K562 (cell line): Measurements from ENCODE around the gene OLAH. TPM values are rescaled to one million over a fixed set of nuclear protein-coding genes. Genes with fewer than 3 reads are reported as not detected.

ENCODE experiments used
- ATAC-seq: fragments of 200-7000 bp; cut with Tn5 transposase; 3 replicates; pipeline ENCODE4 v1.9.1; 2020; ENCODE audit warnings: moderate library complexity
- BruUV-seq: library from RNA; stranded (reverse); fragments of 400-500 nt; replicated peaks from 2 replicates; lab custom pipeline; 2021; lab: Mats Ljungman, UMichigan
- CTCF ChIA-PET: fragments of 300-600 bp; formaldehyde crosslinking; extraction: SDS; loops from one replicate; lab custom pipeline; 2021; ENCODE audit warnings: low intra/inter-chr PET ratio; lab: Yijun Ruan, JAX
- POLR2A ChIA-PET: fragments of 300-600, 350-650 bp; sonication (Branson Sonifier 250); formaldehyde crosslinking; extraction: SDS; loops from one replicate; lab custom pipeline; 2021; ENCODE audit warnings: antibody characterized with exemption, inconsistent platforms; lab: Yijun Ruan, JAX
- DNase-seq, 4 experiments: peaks; one replicate each; pipeline versions ENCODE4 v3.0.0 to v3.0.0-alpha.2; 2011 to 2018; ENCODE audit warnings: low spot score in 3 of 4, mixed read lengths in 3 of 4; ENCODE audit errors: extremely low read depth in 1 of 4
- FAIRE-seq: peaks from 2 replicates; lab custom pipeline; 2011; peaks lifted over from hg19 to GRCh38; lab: Jason Lieb, UNC
- H2AFZ ChIP-seq: 2 replicates; pipeline ENCODE4 v1.6.0; 2011; ENCODE audit warnings: low read depth, low read length, control low read depth, inconsistent platforms
- H3K27ac ChIP-seq: fragments of 200-600 bp; 3 replicates; pipeline ENCODE4 v1.8.0; 2011; ENCODE audit warnings: low read depth, mild to moderate bottlenecking, control low read depth, inconsistent platforms, low read length, moderate library complexity, mixed read lengths; ENCODE audit errors: extremely low read depth
- H3K27me3 ChIP-seq, 2 experiments: fragments of 300-600 bp in 1 of 2; 2 replicates in 1 of 2; 3 replicates in 1 of 2; pipeline versions ENCODE4 v1.6.0 to v1.8.0; 2011; ENCODE audit warnings: inconsistent platforms in 2 of 2, low read length in 2 of 2, mild to moderate bottlenecking in 1 of 2, mixed read lengths in 1 of 2, moderate library complexity in 1 of 2; ENCODE audit not compliant: control insufficient read depth in 2 of 2, insufficient read depth in 2 of 2
- H3K36me3 ChIP-seq: fragments of 300-600 bp; 3 replicates; pipeline ENCODE4 v1.8.0; 2011; ENCODE audit warnings: mild to moderate bottlenecking, low read length, inconsistent platforms; ENCODE audit not compliant: control insufficient read depth, insufficient read depth
- H3K4me1 ChIP-seq, 2 experiments: fragments of 200-600 bp in 1 of 2; replicated peaks in 1 of 2; 2 replicates in 1 of 2; 3 replicates in 1 of 2; pipeline versions ENCODE4 v1.5.1 to v1.8.0; 2011; ENCODE audit warnings: inconsistent platforms in 2 of 2, low read length in 2 of 2, mild to moderate bottlenecking in 1 of 2, mixed read lengths in 1 of 2, moderate library complexity in 1 of 2; ENCODE audit not compliant: control insufficient read depth in 2 of 2, insufficient read depth in 2 of 2
- H3K4me2 ChIP-seq: 2 replicates; pipeline ENCODE4 v1.6.1; 2011; ENCODE audit warnings: low read length, control low read depth, inconsistent platforms, mixed read lengths; ENCODE audit not compliant: insufficient read depth
- H3K4me3 ChIP-seq: fragments of 200-600 bp; sonication (generic), shearing (Covaris generic); 2 replicates; pipeline ENCODE4 v1.5.1; 2016; ENCODE audit warnings: control low read depth, inconsistent platforms
- H3K79me2 ChIP-seq: fragments of 200-600 bp; 3 replicates; pipeline ENCODE4 v1.8.0; 2011; ENCODE audit warnings: low read length, inconsistent platforms; ENCODE audit not compliant: control insufficient read depth, insufficient read depth
- H3K9ac ChIP-seq, 2 experiments: 2 replicates each; pipeline versions ENCODE4 v1.6.0 to v1.6.1; 2011; ENCODE audit warnings: low read depth in 2 of 2, low read length in 2 of 2, control low read depth in 1 of 2, inconsistent platforms in 1 of 2, mild to moderate bottlenecking in 1 of 2, mixed read lengths in 1 of 2; ENCODE audit not compliant: insufficient read depth in 1 of 2
- H3K9me1 ChIP-seq: one replicate; pipeline ENCODE4 v1.6.0; 2011; ENCODE audit warnings: inconsistent platforms, mild to moderate bottlenecking, low read length, moderate library complexity; ENCODE audit not compliant: control insufficient read depth, insufficient read depth
- H3K9me3 ChIP-seq: replicated peaks from 2 replicates; pipeline ENCODE4 v1.5.1; 2011; ENCODE audit warnings: low read depth, low read length, inconsistent platforms; ENCODE audit not compliant: control insufficient read depth, insufficient read depth
- H4K20me1 ChIP-seq: replicated peaks from 2 replicates; pipeline ENCODE4 v1.6.1; 2011; ENCODE audit warnings: low read length, inconsistent platforms, mixed read lengths; ENCODE audit not compliant: control insufficient read depth, insufficient read depth
- CCNT2 ChIP-seq: IDR thresholded peaks from 2 replicates; pipeline ENCODE4 v1.6.1; 2011; ENCODE audit warnings: borderline replicate concordance, low read depth, mild to moderate bottlenecking, moderate library complexity, mixed read lengths, low read length; ENCODE audit not compliant: insufficient read length; ENCODE audit errors: extremely low read depth
- CEBPG ChIP-seq, 3 experiments: fragments of 200-800 bp in 1 of 3; sonication (Bioruptor generic) in 1 of 3; sonication (generic) in 1 of 3; formaldehyde crosslinking in 1 of 3; IDR thresholded peaks in 2 of 3; conservative IDR thresholded peaks in 1 of 3; 2 replicates each; pipeline versions ENCODE4 v1.6.1 to v1.8.0; 2016 to 2022; ENCODE audit warnings: missing compliant biosample characterization in 2 of 3, missing genetic modification characterization in 2 of 3, mild to moderate bottlenecking in 1 of 3, missing genetic modification reagents in 1 of 3
- CREB3L1 ChIP-seq: fragments of 450-650 bp; IDR thresholded peaks from 2 replicates; pipeline ENCODE4 v1.6.1; 2014; ENCODE audit warnings: low read depth, mild to moderate bottlenecking, moderate library complexity, borderline replicate concordance
- NFATC3 ChIP-seq: fragments of 450-650 bp; IDR thresholded peaks from 2 replicates; pipeline ENCODE4 v1.6.1; 2017; ENCODE audit warnings: mild to moderate bottlenecking
- POLR2H ChIP-seq: IDR thresholded peaks from 2 replicates; pipeline ENCODE4 v1.6.1; 2016; ENCODE audit warnings: missing genetic modification characterization, low read depth, mild to moderate bottlenecking, control low read depth, missing compliant biosample characterization, moderate library complexity
- RNF2 ChIP-seq: sonication (generic); IDR thresholded peaks from 2 replicates; pipeline ENCODE4 v1.6.1; 2016
- SMC3 ChIP-seq: conservative IDR thresholded peaks from 2 replicates; pipeline ENCODE4 v1.6.1; 2011; ENCODE audit warnings: low read depth, low read length, improper control_type of control experiment; ENCODE audit not compliant: insufficient read depth
- TEAD4 ChIP-seq, 2 experiments: sonication (generic) in 1 of 2; formaldehyde crosslinking in 1 of 2; IDR thresholded peaks; 2 replicates each; pipeline versions ENCODE4 v1.6.1 to v1.8.0; 2012 to 2022; ENCODE audit warnings: borderline replicate concordance in 1 of 2, inconsistent platforms in 1 of 2, low read length in 1 of 2, mild to moderate bottlenecking in 1 of 2, missing genetic modification reagents in 1 of 2
- ZNF354B ChIP-seq: fragments of 250-450 bp; sonication (Bioruptor Pico); IDR thresholded peaks from 2 replicates; pipeline ENCODE4 v1.4.0; 2020
- ZNF766 ChIP-seq: fragments of 200-800 bp; sonication (Bioruptor generic); conservative IDR thresholded peaks from 2 replicates; pipeline ENCODE4 v1.6.1; 2016; ENCODE audit warnings: missing genetic modification characterization, missing compliant biosample characterization
- WGBS: fragments of 100-300 bp; shearing (Covaris generic); methylation state at CpG from one replicate; pipeline ENCODE4 v1.1.6; 2016; ENCODE audit warnings: low coverage, mixed read lengths; ENCODE audit not compliant: insufficient coverage; ENCODE audit errors: missing lambda C conversion rate; 5-methylcytosine and 5-hydroxymethylcytosine counted together
- in situ Hi-C: fragments of 300-500 bp; cut with MboI; formaldehyde crosslinking; loops from 4 replicates; pipeline ENCODE4 v1.15.0; 2018; ENCODE audit warnings: inconsistent platforms, mixed read lengths
- intact Hi-C: fragments of 100-400 bp; cut with micrococcal nuclease; formaldehyde crosslinking; loops from 2 replicates; pipeline ENCODE4 v1.14.2; 2022
- polyA plus RNA-seq, 8 experiments: library from polyadenylated mRNA; depleted of rRNA in 4 of 8; stranded (reverse) in 5 of 8; unstranded in 3 of 8; fragments of >200 nt; fragmentation: Nextera tagmentation in 2 of 8; fragmentation: Illumina TruSeq in 1 of 8; extraction: Ambion mirVana in 2 of 8; extraction: Trizol in 1 of 8; gene quantifications; 2 replicates each; pipeline versions ENCODE4 v1.2.1 to v1.2.3, GENCODE V29; 2011 to 2014; ENCODE audit warnings: inconsistent platforms in 1 of 8, missing spikeins in 1 of 8
- total RNA-seq, 7 experiments: library from RNA; depleted of rRNA in 6 of 7; stranded (reverse); fragments of >200 nt in 6 of 7; fragmentation: Illumina TruSeq in 2 of 7; extraction: Trizol in 2 of 7; gene quantifications; 2 replicates each; pipeline versions ENCODE4 v1.2.1 to v1.2.3, GENCODE V29; 2011 to 2021; ENCODE audit warnings: low replicate concordance in 1 of 7

OLAH gene
- total and polyA plus RNA-seq, 9 of the 15 experiments (the other 6 are each of a cell fraction or from before 2014, with no cell fraction given) = 0.11 to 0.45 (median 0.18) TPM; not detected in 3

- H3K27me3 ChIP-seq = peaks cover 0 to 7% of the 10 kb centered on the region in 2 experiments; a peak in 2 of 5 replicates
- CTCF ChIA-PET = no interaction called here
- no peak for ATAC-seq
These were observed 16.9 kb downstream of the OLAH start for GRCh38 chr10:15060638-15061037.

GRCh38 chr10:15067154-15067553, 23.4 kb downstream of the OLAH start:
- no peak overlapping the region for H3K9ac ChIP-seq
- no peaks in the 10 kb centered on the region for H3K4me1 ChIP-seq
- 6% methylated on average over 5 of the region's 5 CpGs for WGBS
- no peak overlapping the region for H3K4me3 ChIP-seq
- intact Hi-C loops (no loop called here), in situ Hi-C loops (no loop called here)
- H3K36me3 ChIP-seq = no peaks in the 10 kb centered on the region
- ATAC-seq = no peak
- H3K9me3 ChIP-seq = peaks cover 2% of the 10 kb centered on the region; the same call in 1 of the 2 replicates
- POLR2A ChIA-PET = no interaction called here
- no peak overlapping the region for H3K4me2 ChIP-seq
- H4K20me1 ChIP-seq = no peaks in the 10 kb centered on the region
- no peak for DNase-seq
- CTCF ChIA-PET = no interaction called here
- H3K79me2 ChIP-seq = no peaks in the 10 kb centered on the region
- no peaks in the 10 kb centered on the region for H3K9me1 ChIP-seq
- BruUV-seq = no TSS peak
- peaks cover 3 to 7% of the 10 kb centered on the region in 2 experiments; a peak in 1 of 5 replicates for H3K27me3 ChIP-seq
- H3K27ac ChIP-seq = no peak overlapping the region
- FAIRE-seq = no peak
- H2AFZ ChIP-seq = no peak overlapping the region
- TF ChIP-seq CREB3L1 (no peak), CCNT2 (no peak)

More at GRCh38 chr10:15060638-15061037, 16.9 kb downstream of the OLAH start:
- 3% methylated on average over 2 of the region's 2 CpGs for WGBS
- H4K20me1 ChIP-seq = no peaks in the 10 kb centered on the region
- POLR2A ChIA-PET = no interaction called here
- TF ChIP-seq RNF2 = no peak
- no peak for TF ChIP-seq ZNF766
- TF ChIP-seq TEAD4 (IDR thresholded peaks at IDR 0.05; ENCODE audit: low read length) = no peak
- TF ChIP-seq TEAD4 (CRISPR knock-in tag; IDR thresholded peaks at IDR 0.05; ENCODE audit: borderline replicate concordance) = no peak
- no peak for TF ChIP-seq NFATC3
- TF ChIP-seq ZNF354B (CRISPR knock-in tag) = no peak
- TF ChIP-seq SMC3 = no peak
- TF ChIP-seq POLR2H (tag) = no peak
- TF ChIP-seq CEBPG (CRISPR knock-in tag; IDR thresholded peaks at IDR 0.05) = no peak
- TF ChIP-seq CEBPG (tag; conservative IDR thresholded peaks at IDR 0.05 in 1 of 2, IDR thresholded peaks at IDR 0.05 in 1 of 2) = no peak
- no peak overlapping the region for H2AFZ ChIP-seq
- DNase-seq = no peak
- no peaks in the 10 kb centered on the region for H3K79me2 ChIP-seq
- no peaks in the 10 kb centered on the region for H3K36me3 ChIP-seq
- no TSS peak for BruUV-seq
- no peaks in the 10 kb centered on the region for H3K9me1 ChIP-seq
- no peak overlapping the region for H3K27ac ChIP-seq
- intact Hi-C loops = no loop called here
- H3K4me3 ChIP-seq = no peak overlapping the region
- no peaks in the 10 kb centered on the region for H3K9me3 ChIP-seq
- no peak for FAIRE-seq
- no peak overlapping the region for H3K9ac ChIP-seq
- H3K4me2 ChIP-seq = no peak overlapping the region
- H3K4me1 ChIP-seq = no peaks in the 10 kb centered on the region
- in situ Hi-C loops = no loop called here
